ENCODE data around the gene FAM186B. TPM values are rescaled to one million over a fixed set of nuclear protein-coding genes. Genes with fewer than 3 reads are reported as not detected.

FAM186B gene
- polyA plus RNA-seq, 1 of the 3 experiments (the other 2 are of a cell fraction), result 0.16 TPM

DNA sequence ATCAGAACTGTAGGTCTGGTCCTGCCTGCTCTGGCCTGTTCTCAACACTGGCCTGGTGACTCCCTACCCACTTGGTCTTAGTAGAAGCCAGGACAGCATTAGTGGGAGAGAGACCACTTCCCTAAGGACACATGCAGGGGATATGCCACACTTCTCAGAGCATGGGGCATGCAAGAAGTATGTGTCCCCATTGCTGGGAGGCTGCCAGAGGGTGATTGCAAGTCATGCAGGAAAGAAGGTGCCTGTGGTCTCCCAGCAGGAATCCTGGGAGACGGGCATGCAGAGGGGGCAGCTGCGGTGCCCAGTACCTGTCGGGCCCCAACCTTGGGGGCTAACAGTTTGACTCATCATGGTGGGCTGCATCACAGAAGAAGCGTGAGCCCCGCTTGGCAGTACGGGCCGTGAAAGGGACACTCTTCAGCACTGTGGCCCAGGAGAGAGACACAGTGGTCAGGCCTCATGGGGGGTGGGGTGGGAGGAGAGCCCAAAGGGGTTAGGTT lies 40.9 kb upstream of the FAM186B start:
- H3F3A ChIP-seq (replicated peaks; ENCODE audit: insufficient read depth), result peaks cover 7% of the 10 kb centered on the region
- no peaks in the 10 kb centered on the region for H4K20me1 ChIP-seq (ENCODE audit: insufficient read depth)
- no peaks in the 10 kb centered on the region for H3K79me2 ChIP-seq (ENCODE audit: insufficient read depth)
- POLR2A ChIA-PET, result no interaction called here
- CTCF ChIA-PET, result interaction anchor here (0.6 to 30.5 kb wide), 4 partner anchors 9 to 95 kb away, joined by 3 to 590 read pairs (median 20); partner anchors contain the start of genes FMNL3 and TMBIM6
- no peak overlapping the region for H2AFZ ChIP-seq (ENCODE audit: low read depth)
- 100% methylated on average over 4 of the region's 7 CpGs for WGBS (ENCODE audit: low lambda C conversion rate)
- H3K36me3 ChIP-seq (replicated peaks in 1 of 2; ENCODE audit: control insufficient read depth in 1 of 2, insufficient read depth in 2 of 2, low read length in 1 of 2), result peaks cover 33 to 78% of the 10 kb centered on the region in 2 experiments
- H3K27ac ChIP-seq (ENCODE audit: low read depth in 2 of 2, low read length in 1 of 2), result no peak overlapping the region; a peak in 1 of 4 replicates
- H3K27me3 ChIP-seq (ENCODE audit: insufficient read depth), result no peaks in the 10 kb centered on the region
- H3K9ac ChIP-seq, result no peak overlapping the region
- peaks cover 0 to 5% of the 10 kb centered on the region in 2 experiments; a peak in 1 of 4 replicates for H3K4me1 ChIP-seq (ENCODE audit: control insufficient read depth in 1 of 2, insufficient read depth in 2 of 2, low read depth in 1 of 2, low read length in 1 of 2)
- TF ChIP-seq SMC3 (IDR thresholded peaks at IDR 0.05; ENCODE audit: low read depth, low read length) (no peak), TAF1 (IDR thresholded peaks at IDR 0.05; ENCODE audit: borderline replicate concordance, low read depth, low read length) (no peak), NRF1 (IDR thresholded peaks at IDR 0.05; ENCODE audit: low read depth, low read length) (no peak), JUND (IDR thresholded peaks at IDR 0.05) (no peak), ELF1 (IDR thresholded peaks at IDR 0.05) (no peak), EP300 (IDR thresholded peaks at IDR 0.05; ENCODE audit: borderline replicate concordance in 1 of 2, low read depth in 1 of 2, low read length in 1 of 2) (no peak)
- TF ChIP-seq, protein P1, sequence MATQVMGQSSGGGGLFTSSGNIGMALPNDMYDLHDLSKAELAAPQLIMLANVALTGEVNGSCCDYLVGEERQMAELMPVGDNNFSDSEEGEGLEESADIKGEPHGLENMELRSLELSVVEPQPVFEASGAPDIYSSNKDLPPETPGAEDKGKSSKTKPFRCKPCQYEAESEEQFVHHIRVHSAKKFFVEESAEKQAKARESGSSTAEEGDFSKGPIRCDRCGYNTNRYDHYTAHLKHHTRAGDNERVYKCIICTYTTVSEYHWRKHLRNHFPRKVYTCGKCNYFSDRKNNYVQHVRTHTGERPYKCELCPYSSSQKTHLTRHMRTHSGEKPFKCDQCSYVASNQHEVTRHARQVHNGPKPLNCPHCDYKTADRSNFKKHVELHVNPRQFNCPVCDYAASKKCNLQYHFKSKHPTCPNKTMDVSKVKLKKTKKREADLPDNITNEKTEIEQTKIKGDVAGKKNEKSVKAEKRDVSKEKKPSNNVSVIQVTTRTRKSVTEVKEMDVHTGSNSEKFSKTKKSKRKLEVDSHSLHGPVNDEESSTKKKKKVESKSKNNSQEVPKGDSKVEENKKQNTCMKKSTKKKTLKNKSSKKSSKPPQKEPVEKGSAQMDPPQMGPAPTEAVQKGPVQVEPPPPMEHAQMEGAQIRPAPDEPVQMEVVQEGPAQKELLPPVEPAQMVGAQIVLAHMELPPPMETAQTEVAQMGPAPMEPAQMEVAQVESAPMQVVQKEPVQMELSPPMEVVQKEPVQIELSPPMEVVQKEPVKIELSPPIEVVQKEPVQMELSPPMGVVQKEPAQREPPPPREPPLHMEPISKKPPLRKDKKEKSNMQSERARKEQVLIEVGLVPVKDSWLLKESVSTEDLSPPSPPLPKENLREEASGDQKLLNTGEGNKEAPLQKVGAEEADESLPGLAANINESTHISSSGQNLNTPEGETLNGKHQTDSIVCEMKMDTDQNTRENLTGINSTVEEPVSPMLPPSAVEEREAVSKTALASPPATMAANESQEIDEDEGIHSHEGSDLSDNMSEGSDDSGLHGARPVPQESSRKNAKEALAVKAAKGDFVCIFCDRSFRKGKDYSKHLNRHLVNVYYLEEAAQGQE (IDR thresholded peaks at IDR 0.05; ENCODE audit: low read depth, low read length), result no peak
- TF ChIP-seq, protein P2, sequence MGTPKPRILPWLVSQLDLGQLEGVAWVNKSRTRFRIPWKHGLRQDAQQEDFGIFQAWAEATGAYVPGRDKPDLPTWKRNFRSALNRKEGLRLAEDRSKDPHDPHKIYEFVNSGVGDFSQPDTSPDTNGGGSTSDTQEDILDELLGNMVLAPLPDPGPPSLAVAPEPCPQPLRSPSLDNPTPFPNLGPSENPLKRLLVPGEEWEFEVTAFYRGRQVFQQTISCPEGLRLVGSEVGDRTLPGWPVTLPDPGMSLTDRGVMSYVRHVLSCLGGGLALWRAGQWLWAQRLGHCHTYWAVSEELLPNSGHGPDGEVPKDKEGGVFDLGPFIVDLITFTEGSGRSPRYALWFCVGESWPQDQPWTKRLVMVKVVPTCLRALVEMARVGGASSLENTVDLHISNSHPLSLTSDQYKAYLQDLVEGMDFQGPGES (IDR thresholded peaks at IDR 0.05; ENCODE audit: low read depth, low read length), result no peak
- TF ChIP-seq, protein P3, sequence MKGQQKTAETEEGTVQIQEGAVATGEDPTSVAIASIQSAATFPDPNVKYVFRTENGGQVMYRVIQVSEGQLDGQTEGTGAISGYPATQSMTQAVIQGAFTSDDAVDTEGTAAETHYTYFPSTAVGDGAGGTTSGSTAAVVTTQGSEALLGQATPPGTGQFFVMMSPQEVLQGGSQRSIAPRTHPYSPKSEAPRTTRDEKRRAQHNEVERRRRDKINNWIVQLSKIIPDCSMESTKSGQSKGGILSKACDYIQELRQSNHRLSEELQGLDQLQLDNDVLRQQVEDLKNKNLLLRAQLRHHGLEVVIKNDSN (IDR thresholded peaks at IDR 0.05; ENCODE audit: borderline replicate concordance, low read depth), result no peak
- no peak overlapping the region for H3K4me3 ChIP-seq (ENCODE audit: low read depth in 2 of 2, low read length in 1 of 2)
- no peaks in the 10 kb centered on the region for H3K9me3 ChIP-seq
- H3K9me2 ChIP-seq, result no peaks in the 10 kb centered on the region
- no peak overlapping the region for H3K4me2 ChIP-seq
- no peak for DNase-seq
